ENCODE data around the gene OR5B17. TPM values are rescaled to one million over a fixed set of nuclear protein-coding genes. Genes with fewer than 3 reads are reported as not detected.

OR5B17 gene
- total and polyA plus RNA-seq, 8 donors, result not detected

Other genes with a start within 250 kb of the OR5B17 start
- gene OR9I1, start 233.5 kb downstream of the OR5B17 start, total RNA-seq, result not detected
- gene OR9I1, start 233.5 kb downstream of the OR5B17 start, polyA plus RNA-seq, result not detected
- not detected for gene OR9Q2, start 170.0 kb downstream of the OR5B17 start, total RNA-seq
- not detected for gene OR9Q2, start 170.0 kb downstream of the OR5B17 start, polyA plus RNA-seq
- gene OR1S2, start 154.9 kb downstream of the OR5B17 start, total RNA-seq, result not detected
- gene OR1S2, start 154.9 kb downstream of the OR5B17 start, polyA plus RNA-seq, result not detected
- gene OR1S1, start 146.3 kb downstream of the OR5B17 start, total RNA-seq, result not detected
- not detected for gene OR1S1, start 146.3 kb downstream of the OR5B17 start, polyA plus RNA-seq
- not detected for gene OR10Q1, start 130.2 kb downstream of the OR5B17 start, total RNA-seq
- not detected for gene OR10Q1, start 130.2 kb downstream of the OR5B17 start, polyA plus RNA-seq
- not detected for gene OR10W1, start 90.8 kb downstream of the OR5B17 start, total RNA-seq
- gene OR10W1, start 90.8 kb downstream of the OR5B17 start, polyA plus RNA-seq, result not detected
- not detected for gene OR5B3, start 47.8 kb upstream of the OR5B17 start, total RNA-seq
- gene OR5B3, start 47.8 kb upstream of the OR5B17 start, polyA plus RNA-seq, result not detected
- gene OR5B2, start 69.1 kb upstream of the OR5B17 start, total RNA-seq, result not detected
- not detected for gene OR5B2, start 69.1 kb upstream of the OR5B17 start, polyA plus RNA-seq
- gene OR5B12, start 83.2 kb upstream of the OR5B17 start, total RNA-seq, result under 1 TPM in 1 of 5 donors, not detected in 4; 0.37 TPM
- not detected for gene OR5B12, start 83.2 kb upstream of the OR5B17 start, polyA plus RNA-seq
- gene OR5B21, start 149.0 kb upstream of the OR5B17 start, total RNA-seq, result not detected
- gene OR5B21, start 149.0 kb upstream of the OR5B17 start, polyA plus RNA-seq, result not detected
- 10 to 100 TPM in 2 of 5 donors, 1 to 10 TPM in 2, not detected in 1; 5.4 to 18.7 (median 8.7) TPM for gene LPXN, start 216.8 kb upstream of the OR5B17 start, total RNA-seq
- 1 to 10 TPM; 5.3 to 8.9 (median 5.9) TPM for gene LPXN, start 216.8 kb upstream of the OR5B17 start, polyA plus RNA-seq
- 10 to 100 TPM; 20.4 to 67.6 (median 32.1) TPM for gene ZFP91, start 220.0 kb upstream of the OR5B17 start, total RNA-seq
- gene ZFP91, start 220.0 kb upstream of the OR5B17 start, polyA plus RNA-seq, result 10 to 100 TPM in 2 of 3 donors, 1 to 10 TPM in 1; 9.4 to 27.0 (median 19.6) TPM

Data from stomach (tissue), 8 donors.